K562 (cell line): ENCODE results near the gene RBP7.

Source experiments
- BDP1 ChIP-seq: IDR thresholded peaks from 3 replicates; pipeline ENCODE4 v1.6.1; 2011; ENCODE audit not compliant: insufficient read length, insufficient read depth
- CBX3 ChIP-seq, 2 experiments: IDR thresholded peaks; 1 replicate in 1 of 2; 2 replicates in 1 of 2; pipeline ENCODE4 v1.6.1; 2012; ENCODE audit warnings: inconsistent platforms in 2 of 2, low read length in 2 of 2, borderline replicate concordance in 1 of 2, control low read depth in 1 of 2
- CHD2 ChIP-seq: IDR thresholded peaks from 2 replicates; pipeline ENCODE4 v1.6.1; 2011; ENCODE audit warnings: low read depth, low read length
- CTCF ChIP-seq, 3 experiments: IDR thresholded peaks in 2 of 3; conservative IDR thresholded peaks in 1 of 3; 2 replicates each; pipeline ENCODE4 v1.5.1; 2011 to 2012; ENCODE audit warnings: low read length in 3 of 3, mild to moderate bottlenecking in 3 of 3, control low read depth in 2 of 3, improper control_type of control experiment in 1 of 3, inconsistent platforms in 1 of 3, low read depth in 1 of 3, mixed read lengths in 1 of 3, moderate library complexity in 1 of 3; ENCODE audit not compliant: insufficient read depth in 2 of 3
- ELK1 ChIP-seq: sonication (generic); formaldehyde crosslinking; IDR thresholded peaks from 2 replicates; pipeline ENCODE4 v1.8.1; 2022; ENCODE audit warnings: missing genetic modification reagents
- GABPB1 ChIP-seq: sonication (generic); formaldehyde crosslinking; IDR thresholded peaks from 2 replicates; pipeline ENCODE4 v1.8.0; 2022; ENCODE audit warnings: mild to moderate bottlenecking, missing genetic modification reagents
- HDGF ChIP-seq: fragments of 450-650 bp; IDR thresholded peaks from 2 replicates; pipeline ENCODE4 v1.6.1; 2016
- MAFG ChIP-seq: fragments of 450-650 bp; conservative IDR thresholded peaks from 2 replicates; pipeline ENCODE4 v1.6.1; 2016; ENCODE audit warnings: missing genetic modification characterization, missing compliant biosample characterization
- SUPT5H ChIP-seq: fragments of 450-650 bp; IDR thresholded peaks from 2 replicates; pipeline ENCODE4 v1.6.1; 2016
- ZBTB33 ChIP-seq: sonication (generic); formaldehyde crosslinking; IDR thresholded peaks from 2 replicates; pipeline ENCODE4 v1.8.1; 2023; ENCODE audit warnings: mild to moderate bottlenecking, missing genetic modification reagents
- ZHX1 ChIP-seq: fragments of 150-350 bp; conservative IDR thresholded peaks from 2 replicates; pipeline ENCODE4 v1.6.1; 2014; ENCODE audit warnings: low read length
- ZNF174 ChIP-seq: fragments of 250-450 bp; sonication (Bioruptor Pico); IDR thresholded peaks from 2 replicates; pipeline ENCODE4 v1.4.0; 2020; ENCODE audit warnings: mild to moderate bottlenecking

GRCh38 chr1:10057343-10057742 lies 60.3 kb downstream of the RBP7 start:
- TF ChIP-seq ZBTB33 (CRISPR knock-in tag) (no peak), CHD2 (no peak), CBX3 (IDR thresholded peaks at IDR 0.05; ENCODE audit: borderline replicate concordance in 1 of 2, low read length in 2 of 2) (no peak), CTCF (IDR thresholded peaks at IDR 0.05 in 2 of 3, conservative IDR thresholded peaks at IDR 0.05 in 1 of 3; ENCODE audit: insufficient read depth in 2 of 3, low read depth in 1 of 3, low read length in 3 of 3) (no peak), GABPB1 (no peak), MAFG (tag) (no peak), ZHX1 (no peak), ELK1 (CRISPR knock-in tag) (no peak), BDP1 (no peak), ZNF174 (CRISPR knock-in tag) (no peak), HDGF (no peak), SUPT5H (no peak)
